K562 (cell line): Measurements from ENCODE around the gene GCC1. TPM values are rescaled to one million over a fixed set of nuclear protein-coding genes. Genes with fewer than 3 reads are reported as not detected.

Experiments
- ATAC-seq: fragments of 200-7000 bp; cut with Tn5 transposase; 3 replicates; pipeline ENCODE4 v1.9.1; 2020; ENCODE audit warnings: moderate library complexity
- BruUV-seq: library from RNA; stranded (reverse); fragments of 400-500 nt; replicated peaks from 2 replicates; lab custom pipeline; 2021; lab: Mats Ljungman, UMichigan
- CTCF ChIA-PET: fragments of 300-600 bp; formaldehyde crosslinking; extraction: SDS; loops from one replicate; lab custom pipeline; 2021; ENCODE audit warnings: low intra/inter-chr PET ratio; lab: Yijun Ruan, JAX
- POLR2A ChIA-PET: fragments of 300-600, 350-650 bp; sonication (Branson Sonifier 250); formaldehyde crosslinking; extraction: SDS; loops from one replicate; lab custom pipeline; 2021; ENCODE audit warnings: antibody characterized with exemption, inconsistent platforms; lab: Yijun Ruan, JAX
- DNase-seq, 4 experiments: peaks; one replicate each; pipeline versions ENCODE4 v3.0.0 to v3.0.0-alpha.2; 2011 to 2018; ENCODE audit warnings: low spot score in 3 of 4, mixed read lengths in 3 of 4; ENCODE audit errors: extremely low read depth in 1 of 4
- FAIRE-seq: peaks from 2 replicates; lab custom pipeline; 2011; peaks lifted over from hg19 to GRCh38; lab: Jason Lieb, UNC
- H2AFZ ChIP-seq: 2 replicates; pipeline ENCODE4 v1.6.0; 2011; ENCODE audit warnings: low read depth, low read length, control low read depth, inconsistent platforms
- H3K27ac ChIP-seq: fragments of 200-600 bp; 3 replicates; pipeline ENCODE4 v1.8.0; 2011; ENCODE audit warnings: low read depth, mild to moderate bottlenecking, control low read depth, inconsistent platforms, low read length, moderate library complexity, mixed read lengths; ENCODE audit errors: extremely low read depth
- H3K27me3 ChIP-seq, 2 experiments: fragments of 300-600 bp in 1 of 2; 2 replicates in 1 of 2; 3 replicates in 1 of 2; pipeline versions ENCODE4 v1.6.0 to v1.8.0; 2011; ENCODE audit warnings: inconsistent platforms in 2 of 2, low read length in 2 of 2, mild to moderate bottlenecking in 1 of 2, mixed read lengths in 1 of 2, moderate library complexity in 1 of 2; ENCODE audit not compliant: control insufficient read depth in 2 of 2, insufficient read depth in 2 of 2
- H3K36me3 ChIP-seq: fragments of 300-600 bp; 3 replicates; pipeline ENCODE4 v1.8.0; 2011; ENCODE audit warnings: mild to moderate bottlenecking, low read length, inconsistent platforms; ENCODE audit not compliant: control insufficient read depth, insufficient read depth
- H3K4me1 ChIP-seq, 2 experiments: fragments of 200-600 bp in 1 of 2; replicated peaks in 1 of 2; 2 replicates in 1 of 2; 3 replicates in 1 of 2; pipeline versions ENCODE4 v1.5.1 to v1.8.0; 2011; ENCODE audit warnings: inconsistent platforms in 2 of 2, low read length in 2 of 2, mild to moderate bottlenecking in 1 of 2, mixed read lengths in 1 of 2, moderate library complexity in 1 of 2; ENCODE audit not compliant: control insufficient read depth in 2 of 2, insufficient read depth in 2 of 2
- H3K4me2 ChIP-seq: 2 replicates; pipeline ENCODE4 v1.6.1; 2011; ENCODE audit warnings: low read length, control low read depth, inconsistent platforms, mixed read lengths; ENCODE audit not compliant: insufficient read depth
- H3K4me3 ChIP-seq: fragments of 200-600 bp; sonication (generic), shearing (Covaris generic); 2 replicates; pipeline ENCODE4 v1.5.1; 2016; ENCODE audit warnings: control low read depth, inconsistent platforms
- H3K79me2 ChIP-seq: fragments of 200-600 bp; 3 replicates; pipeline ENCODE4 v1.8.0; 2011; ENCODE audit warnings: low read length, inconsistent platforms; ENCODE audit not compliant: control insufficient read depth, insufficient read depth
- H3K9ac ChIP-seq, 2 experiments: 2 replicates each; pipeline versions ENCODE4 v1.6.0 to v1.6.1; 2011; ENCODE audit warnings: low read depth in 2 of 2, low read length in 2 of 2, control low read depth in 1 of 2, inconsistent platforms in 1 of 2, mild to moderate bottlenecking in 1 of 2, mixed read lengths in 1 of 2; ENCODE audit not compliant: insufficient read depth in 1 of 2
- H3K9me1 ChIP-seq: one replicate; pipeline ENCODE4 v1.6.0; 2011; ENCODE audit warnings: inconsistent platforms, mild to moderate bottlenecking, low read length, moderate library complexity; ENCODE audit not compliant: control insufficient read depth, insufficient read depth
- H3K9me3 ChIP-seq: replicated peaks from 2 replicates; pipeline ENCODE4 v1.5.1; 2011; ENCODE audit warnings: low read depth, low read length, inconsistent platforms; ENCODE audit not compliant: control insufficient read depth, insufficient read depth
- H4K20me1 ChIP-seq: replicated peaks from 2 replicates; pipeline ENCODE4 v1.6.1; 2011; ENCODE audit warnings: low read length, inconsistent platforms, mixed read lengths; ENCODE audit not compliant: control insufficient read depth, insufficient read depth
- CEBPB ChIP-seq: fragments of 450-650 bp; IDR thresholded peaks from 2 replicates; pipeline ENCODE4 v1.6.1; 2016; ENCODE audit warnings: missing genetic modification characterization, missing compliant biosample characterization
- CEBPZ ChIP-seq: fragments of 150-350 bp; IDR thresholded peaks from 2 replicates; pipeline ENCODE4 v1.6.1; 2014; ENCODE audit warnings: low read depth, mild to moderate bottlenecking, low read length, borderline replicate concordance
- DLX4 ChIP-seq: fragments of 250-450 bp; sonication (Bioruptor Pico); IDR thresholded peaks from 2 replicates; pipeline ENCODE4 v1.6.1; 2021; ENCODE audit warnings: mild to moderate bottlenecking
- NR1H2 ChIP-seq: sonication (generic); formaldehyde crosslinking; IDR thresholded peaks from 2 replicates; pipeline ENCODE4 v1.4.0; 2020; ENCODE audit warnings: mild to moderate bottlenecking, missing genetic modification reagents
- NR2C2 ChIP-seq, 2 experiments: fragments of 200-800 bp in 1 of 2; sonication (Bioruptor generic) in 1 of 2; sonication (generic) in 1 of 2; formaldehyde crosslinking in 1 of 2; IDR thresholded peaks; 2 replicates each; pipeline versions ENCODE4 v1.6.1 to v1.8.0; 2016 to 2022; ENCODE audit warnings: mild to moderate bottlenecking in 1 of 2, missing compliant biosample characterization in 1 of 2, missing genetic modification characterization in 1 of 2, missing genetic modification reagents in 1 of 2
- TAF1 ChIP-seq: IDR thresholded peaks from 2 replicates; pipeline ENCODE4 v1.6.1; 2011; ENCODE audit warnings: mild to moderate bottlenecking, low read length, moderate library complexity; ENCODE audit not compliant: insufficient read depth, control insufficient read depth, severe bottlenecking; ENCODE audit errors: extremely low read depth
- WGBS: fragments of 100-300 bp; shearing (Covaris generic); methylation state at CpG from one replicate; pipeline ENCODE4 v1.1.6; 2016; ENCODE audit warnings: low coverage, mixed read lengths; ENCODE audit not compliant: insufficient coverage; ENCODE audit errors: missing lambda C conversion rate; 5-methylcytosine and 5-hydroxymethylcytosine counted together
- in situ Hi-C: fragments of 300-500 bp; cut with MboI; formaldehyde crosslinking; loops from 4 replicates; pipeline ENCODE4 v1.15.0; 2018; ENCODE audit warnings: inconsistent platforms, mixed read lengths
- intact Hi-C: fragments of 100-400 bp; cut with micrococcal nuclease; formaldehyde crosslinking; loops from 2 replicates; pipeline ENCODE4 v1.14.2; 2022
- polyA plus RNA-seq, 8 experiments: library from polyadenylated mRNA; depleted of rRNA in 4 of 8; stranded (reverse) in 5 of 8; unstranded in 3 of 8; fragments of >200 nt; fragmentation: Nextera tagmentation in 2 of 8; fragmentation: Illumina TruSeq in 1 of 8; extraction: Ambion mirVana in 2 of 8; extraction: Trizol in 1 of 8; gene quantifications; 2 replicates each; pipeline versions ENCODE4 v1.2.1 to v1.2.3, GENCODE V29; 2011 to 2014; ENCODE audit warnings: inconsistent platforms in 1 of 8, missing spikeins in 1 of 8
- total RNA-seq, 7 experiments: library from RNA; depleted of rRNA in 6 of 7; stranded (reverse); fragments of >200 nt in 6 of 7; fragmentation: Illumina TruSeq in 2 of 7; extraction: Trizol in 2 of 7; gene quantifications; 2 replicates each; pipeline versions ENCODE4 v1.2.1 to v1.2.3, GENCODE V29; 2011 to 2021; ENCODE audit warnings: low replicate concordance in 1 of 7
- TF ChIP-seq, protein P1 (sequence below), 2 experiments: fragments of 450-650 bp; formaldehyde crosslinking in 1 of 2; IDR thresholded peaks; 2 replicates each; pipeline versions ENCODE4 v1.4.0 to v1.6.1; 2014 to 2020; ENCODE audit warnings: mild to moderate bottlenecking in 2 of 2, borderline replicate concordance in 1 of 2, low read depth in 1 of 2

Gene GCC1
- total and polyA plus RNA-seq, 9 of the 15 experiments (the other 6 are each of a cell fraction or from before 2014, with no cell fraction given) = 1.9 to 19.8 (median 10.9) TPM

DNA sequence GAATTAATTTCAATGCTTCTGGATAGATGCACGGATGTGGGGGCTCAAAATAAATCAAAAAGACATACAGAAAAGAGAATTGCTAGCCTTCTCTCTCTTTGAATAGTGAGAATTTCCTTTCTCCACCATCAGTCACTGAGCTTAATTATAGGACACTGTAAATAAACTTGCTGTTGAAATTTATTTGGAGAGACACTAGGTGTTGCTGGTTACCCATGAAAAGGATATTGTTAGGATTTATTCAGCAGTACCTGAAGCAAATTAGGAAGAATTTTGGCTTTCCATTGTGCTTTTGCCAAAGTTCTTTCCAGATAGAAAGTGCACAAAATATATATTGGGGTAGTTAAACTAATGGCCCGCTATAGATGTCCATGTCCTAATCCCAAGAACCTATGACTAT lies 27.6 kb downstream of the GCC1 start (continued):
- TF ChIP-seq, protein P1, sequence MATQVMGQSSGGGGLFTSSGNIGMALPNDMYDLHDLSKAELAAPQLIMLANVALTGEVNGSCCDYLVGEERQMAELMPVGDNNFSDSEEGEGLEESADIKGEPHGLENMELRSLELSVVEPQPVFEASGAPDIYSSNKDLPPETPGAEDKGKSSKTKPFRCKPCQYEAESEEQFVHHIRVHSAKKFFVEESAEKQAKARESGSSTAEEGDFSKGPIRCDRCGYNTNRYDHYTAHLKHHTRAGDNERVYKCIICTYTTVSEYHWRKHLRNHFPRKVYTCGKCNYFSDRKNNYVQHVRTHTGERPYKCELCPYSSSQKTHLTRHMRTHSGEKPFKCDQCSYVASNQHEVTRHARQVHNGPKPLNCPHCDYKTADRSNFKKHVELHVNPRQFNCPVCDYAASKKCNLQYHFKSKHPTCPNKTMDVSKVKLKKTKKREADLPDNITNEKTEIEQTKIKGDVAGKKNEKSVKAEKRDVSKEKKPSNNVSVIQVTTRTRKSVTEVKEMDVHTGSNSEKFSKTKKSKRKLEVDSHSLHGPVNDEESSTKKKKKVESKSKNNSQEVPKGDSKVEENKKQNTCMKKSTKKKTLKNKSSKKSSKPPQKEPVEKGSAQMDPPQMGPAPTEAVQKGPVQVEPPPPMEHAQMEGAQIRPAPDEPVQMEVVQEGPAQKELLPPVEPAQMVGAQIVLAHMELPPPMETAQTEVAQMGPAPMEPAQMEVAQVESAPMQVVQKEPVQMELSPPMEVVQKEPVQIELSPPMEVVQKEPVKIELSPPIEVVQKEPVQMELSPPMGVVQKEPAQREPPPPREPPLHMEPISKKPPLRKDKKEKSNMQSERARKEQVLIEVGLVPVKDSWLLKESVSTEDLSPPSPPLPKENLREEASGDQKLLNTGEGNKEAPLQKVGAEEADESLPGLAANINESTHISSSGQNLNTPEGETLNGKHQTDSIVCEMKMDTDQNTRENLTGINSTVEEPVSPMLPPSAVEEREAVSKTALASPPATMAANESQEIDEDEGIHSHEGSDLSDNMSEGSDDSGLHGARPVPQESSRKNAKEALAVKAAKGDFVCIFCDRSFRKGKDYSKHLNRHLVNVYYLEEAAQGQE (IDR thresholded peaks at IDR 0.05; ENCODE audit: borderline replicate concordance) = peak; percentile 35; the same call in 1 of the 2 replicates
- TF ChIP-seq, protein P1 (CRISPR knock-in tag; IDR thresholded peaks at IDR 0.05; ENCODE audit: low read depth) = no peak

- no TSS peak for BruUV-seq
- H3K27ac ChIP-seq = no peak overlapping the region
- ATAC-seq = no peak
- H3K79me2 ChIP-seq = no peaks in the 10 kb centered on the region
- H2AFZ ChIP-seq = no peak overlapping the region
- H3K9me1 ChIP-seq = no peaks in the 10 kb centered on the region
- WGBS = 0% methylated on average over 2 of the region's 2 CpGs
- H3K4me1 ChIP-seq = no peaks in the 10 kb centered on the region
- ChIA-PET CTCF (no interaction called here), POLR2A (interaction anchor here (1.0 kb wide), 1 partner anchor 51 kb away, joined by 3 read pairs; no protein-coding TSS in a partner anchor)
- H3K36me3 ChIP-seq = no peaks in the 10 kb centered on the region
- peaks cover 3 to 4% of the 10 kb centered on the region in 2 experiments; a peak in 1 of 5 replicates for H3K27me3 ChIP-seq
- H3K9ac ChIP-seq = no peak overlapping the region
- no peak for DNase-seq
- no peak overlapping the region for H3K4me3 ChIP-seq
- in situ Hi-C loops = no loop called here
- H3K9me3 ChIP-seq = no peaks in the 10 kb centered on the region
- H3K4me2 ChIP-seq = no peak overlapping the region
- FAIRE-seq = no peak
- no peaks in the 10 kb centered on the region for H4K20me1 ChIP-seq
- intact Hi-C loops = no loop called here
- no peak for TF ChIP-seq NR2C2 (CRISPR knock-in tag; IDR thresholded peaks at IDR 0.05)
- TF ChIP-seq NR2C2 (tag; IDR thresholded peaks at IDR 0.05) = no peak
- TF ChIP-seq NR1H2 = no peak
- no peak for TF ChIP-seq TAF1
- no peak for TF ChIP-seq DLX4 (CRISPR knock-in tag)
- TF ChIP-seq CEBPZ = no peak
- TF ChIP-seq CEBPB (tag) = peak; percentile 74
Measured at GRCh38 chr7:127556404-127556803, 29.0 kb downstream of the GCC1 start.
